Left lobe of liver (tissue), 2 donors: ENCODE measurements around the gene MST1R. TPM values are rescaled to one million over a fixed set of nuclear protein-coding genes. Genes with fewer than 3 reads are reported as not detected.

Experiments used
- ATAC-seq: fragments of 200-7000 bp; cut with Tn5 transposase; one replicate; pipeline ENCODE4 v1.9.1; 2020; ENCODE audit warnings: mild to moderate bottlenecking, moderate library complexity
- DNase-seq: peaks from one replicate; pipeline ENCODE4 v3.0.0-alpha.2; 2020; ENCODE audit warnings: low spot score
- total RNA-seq: library from RNA; stranded (reverse); gene quantifications from one replicate; pipeline ENCODE4 v1.2.1, GENCODE V29; 2021
- donor health status: DM: no; HTN: no; CAD: no; lungs with moderate emphysema.
- donor health status: DM: no; HTN: yes; CAD: no.

MST1R gene
- total RNA-seq, 1 donor from 2014 or later: 1.3 TPM

DNA sequence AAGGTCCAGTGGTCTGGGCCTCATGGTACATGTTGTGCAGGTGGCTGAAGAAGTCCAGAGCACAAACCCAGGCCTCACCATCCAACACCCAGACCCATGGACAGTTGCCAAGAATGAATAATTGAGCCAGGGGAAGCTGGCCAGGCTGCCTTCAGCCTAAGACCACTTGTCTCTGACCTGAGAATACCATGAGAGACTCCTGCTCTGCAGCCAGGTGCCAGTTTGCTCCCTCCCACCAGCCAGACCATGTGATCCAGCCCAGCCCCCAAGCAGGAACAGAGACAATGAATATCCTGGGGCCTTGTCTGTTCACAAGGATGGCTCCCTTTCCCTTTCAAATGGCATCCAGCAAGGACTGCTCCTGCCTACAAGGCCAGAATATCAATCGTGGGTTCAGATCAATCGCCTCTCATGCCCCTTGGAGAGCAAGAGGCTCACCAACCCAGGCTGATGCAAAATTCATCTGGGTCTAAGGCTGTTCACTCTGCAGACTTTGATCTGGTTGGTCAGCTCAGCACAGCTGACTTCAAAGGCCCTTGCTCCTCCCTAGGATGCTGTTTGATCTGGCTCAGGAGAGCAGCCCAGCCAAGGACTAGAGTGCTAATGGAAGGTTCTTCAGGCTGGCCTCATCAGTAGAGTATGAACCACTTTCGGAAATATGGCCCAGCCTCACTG lies 60.7 kb downstream of the MST1R start:
- no peak for ATAC-seq
- DNase-seq: no peak

DNA sequence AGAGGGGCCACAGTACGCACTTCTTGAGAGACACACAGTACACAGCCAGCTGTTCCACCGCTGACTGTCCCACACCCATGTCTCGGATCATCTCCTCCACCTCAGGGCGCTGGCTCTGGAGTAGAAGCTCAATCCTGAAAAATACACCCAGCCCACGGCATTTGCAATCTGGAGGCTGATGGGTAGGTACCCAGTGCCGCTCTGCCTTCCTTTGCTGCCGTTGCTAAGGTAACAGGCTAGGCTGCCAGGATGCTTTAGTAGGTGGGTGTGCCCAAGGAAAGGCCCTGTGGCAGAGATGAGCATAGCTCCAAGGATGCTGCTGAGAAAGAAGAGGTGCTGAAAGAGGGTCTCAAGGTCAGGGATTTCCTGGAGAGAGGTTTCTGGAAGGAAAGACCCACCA lies 61.9 kb downstream of the MST1R start:
- DNase-seq (no peak), ATAC-seq (no peak)

DNA sequence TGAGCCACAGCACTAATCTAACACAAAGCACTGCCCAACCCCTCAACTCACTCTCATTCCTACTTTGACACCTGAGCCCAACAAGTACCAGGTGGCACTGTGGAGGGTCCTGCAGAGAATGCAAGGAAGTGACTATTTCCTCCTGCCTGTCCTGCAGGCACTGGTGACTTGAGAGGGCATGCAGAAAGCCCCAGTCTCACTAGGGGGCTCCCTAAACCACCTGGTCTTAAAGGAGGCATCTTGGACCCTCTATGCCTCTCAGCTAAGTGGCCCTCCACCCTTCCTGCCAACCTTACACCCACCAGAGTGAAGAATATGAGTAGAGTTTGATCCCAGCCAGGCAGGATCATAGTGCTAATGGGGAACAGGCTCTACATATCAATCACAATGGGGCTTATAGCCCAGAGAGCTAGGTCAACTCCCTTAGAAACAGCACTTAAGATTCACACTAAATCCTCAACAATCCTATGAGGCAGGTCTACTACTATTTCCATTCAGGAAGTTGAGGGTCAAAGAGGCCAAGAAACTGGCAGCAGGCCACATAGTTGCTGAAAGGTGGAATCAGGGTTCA lies 62.5 kb downstream of the MST1R start:
- no peak for ATAC-seq
- DNase-seq: no peak

DNA sequence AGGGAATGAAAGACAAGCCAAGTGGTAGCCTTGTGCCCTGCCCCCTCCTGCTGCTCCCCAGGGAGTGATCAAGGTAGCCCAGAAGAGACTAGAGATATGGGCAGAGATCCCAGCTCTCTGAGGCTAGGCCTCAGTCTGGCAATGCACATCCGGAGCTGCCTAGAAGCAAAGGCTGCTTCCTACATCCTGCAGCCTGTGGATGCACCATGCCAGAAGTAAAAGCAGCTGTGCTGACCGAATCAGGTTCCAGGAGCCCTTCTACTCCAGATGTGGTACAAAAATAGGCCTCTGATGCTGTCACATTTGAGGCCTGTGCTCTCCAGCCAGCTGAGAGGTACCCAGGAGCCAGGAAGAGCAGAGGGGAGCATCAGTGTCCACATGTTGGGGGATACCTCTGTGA lies 63.3 kb downstream of the MST1R start:
- no peak for ATAC-seq
- no peak for DNase-seq

DNA sequence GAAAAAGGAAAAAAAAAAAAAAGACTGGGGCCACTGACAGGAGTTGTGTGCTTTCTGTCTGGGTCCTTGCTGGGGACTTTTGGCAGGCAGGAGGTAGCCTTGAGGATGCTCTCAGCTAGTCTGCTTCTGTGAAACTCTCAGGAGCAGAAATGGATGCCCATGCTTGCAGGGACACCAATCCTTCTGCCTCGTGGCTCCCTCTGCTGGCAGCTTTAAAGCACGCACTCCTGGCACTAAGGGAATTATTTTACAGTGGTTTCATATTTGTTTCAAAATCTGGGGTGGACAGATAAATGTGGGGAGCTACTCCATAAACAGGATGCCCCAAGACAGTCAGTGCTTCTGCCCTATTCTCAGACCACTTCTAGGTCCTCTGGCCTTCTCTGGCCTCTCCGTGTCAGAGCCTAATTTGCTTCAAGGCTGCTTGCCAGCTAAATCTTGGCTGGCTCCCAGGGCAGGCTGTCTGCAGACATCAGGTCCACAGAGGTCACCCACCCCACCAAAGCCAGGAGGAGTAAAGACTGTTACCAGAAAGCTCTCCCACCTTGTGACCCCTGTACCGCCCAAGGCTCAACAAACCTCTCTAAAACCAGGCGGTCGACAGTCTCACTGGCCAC lies 64.4 kb downstream of the MST1R start:
- peak; percentile 84 for DNase-seq
- ATAC-seq: peak; percentile 95

Other genes with a start within 250 kb of the MST1R start
- 74.4 TPM for gene APEH, start 229.5 kb downstream of the MST1R start, total RNA-seq
- gene MST1, start 214.4 kb downstream of the MST1R start, total RNA-seq: 838 TPM
- 59.4 TPM for gene RNF123, start 214.3 kb downstream of the MST1R start, total RNA-seq
- gene AMIGO3, start 184.2 kb downstream of the MST1R start, total RNA-seq: not detected
- gene GMPPB, start 179.9 kb downstream of the MST1R start, total RNA-seq: 38.0 TPM
- 14.6 TPM for gene IP6K1, start 117.3 kb downstream of the MST1R start, total RNA-seq
- not detected for gene CDHR4, start 104.0 kb downstream of the MST1R start, total RNA-seq
- gene INKA1, start 100.6 kb downstream of the MST1R start, total RNA-seq: 0.63 TPM
- gene UBA7, start 89.9 kb downstream of the MST1R start, total RNA-seq: 33.2 TPM
- 0.75 TPM for gene TRAIP, start 47.3 kb downstream of the MST1R start, total RNA-seq
- not detected for gene CAMKV, start 34.0 kb downstream of the MST1R start, total RNA-seq
- gene MON1A, start 25.9 kb upstream of the MST1R start, total RNA-seq: 9.4 TPM
- 45.7 TPM for gene RBM6, start 36.3 kb upstream of the MST1R start, total RNA-seq
- gene RBM5, start 185.0 kb upstream of the MST1R start, total RNA-seq: 50.9 TPM